GM18868 (cell line): ENCODE results near the gene FMNL1.

ENCODE experiments used
- ATAC-seq: cut with Tn5 transposase; IDR thresholded peaks from one replicate; pipeline ENCODE4 v1.9.1; 2021; ENCODE audit warnings: mild to moderate bottlenecking, moderate library complexity; ENCODE audit not compliant: unreplicated experiment

The FMNL1 gene

DNA sequence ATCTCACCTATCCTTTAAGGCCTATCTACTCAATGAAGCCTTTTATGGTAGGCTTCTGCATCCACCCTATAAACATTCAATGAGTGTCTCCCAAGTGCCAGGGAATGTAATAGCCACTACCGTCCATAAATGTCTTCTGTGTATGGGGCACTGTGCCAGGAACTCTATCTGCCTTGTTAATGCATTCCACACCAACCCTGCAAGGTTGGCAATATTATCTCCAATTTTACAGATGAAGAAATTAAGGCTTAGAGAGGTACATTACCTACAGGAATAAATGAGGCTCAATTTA, 75.1 kb downstream of the FMNL1 start:
- no peak for ATAC-seq
